Astrocyte of the cerebellum (primary cell): Measurements from ENCODE around the gene GAA.

ENCODE experiments used
- DNase-seq: peaks from one replicate; pipeline ENCODE4 v3.0.0-alpha.2; 2011; ENCODE audit warnings: low read depth
- H3K4me3 ChIP-seq: 2 replicates; pipeline ENCODE4 v1.5.1; 2011; ENCODE audit warnings: mild to moderate bottlenecking, low read depth, low read length, moderate library complexity
- in situ Hi-C: cut with HindIII; loops from 2 replicates; pipeline ENCODE4 v1.10.0; 2017; ENCODE audit warnings: low sequenced_read_pairs
- TF ChIP-seq, protein P1 (sequence below): IDR thresholded peaks from 2 replicates; pipeline ENCODE4 v1.5.1; 2012; ENCODE audit warnings: low read length, low read depth, moderate library complexity, mild to moderate bottlenecking; ENCODE audit errors: missing control alignments

GAA gene

DNA sequence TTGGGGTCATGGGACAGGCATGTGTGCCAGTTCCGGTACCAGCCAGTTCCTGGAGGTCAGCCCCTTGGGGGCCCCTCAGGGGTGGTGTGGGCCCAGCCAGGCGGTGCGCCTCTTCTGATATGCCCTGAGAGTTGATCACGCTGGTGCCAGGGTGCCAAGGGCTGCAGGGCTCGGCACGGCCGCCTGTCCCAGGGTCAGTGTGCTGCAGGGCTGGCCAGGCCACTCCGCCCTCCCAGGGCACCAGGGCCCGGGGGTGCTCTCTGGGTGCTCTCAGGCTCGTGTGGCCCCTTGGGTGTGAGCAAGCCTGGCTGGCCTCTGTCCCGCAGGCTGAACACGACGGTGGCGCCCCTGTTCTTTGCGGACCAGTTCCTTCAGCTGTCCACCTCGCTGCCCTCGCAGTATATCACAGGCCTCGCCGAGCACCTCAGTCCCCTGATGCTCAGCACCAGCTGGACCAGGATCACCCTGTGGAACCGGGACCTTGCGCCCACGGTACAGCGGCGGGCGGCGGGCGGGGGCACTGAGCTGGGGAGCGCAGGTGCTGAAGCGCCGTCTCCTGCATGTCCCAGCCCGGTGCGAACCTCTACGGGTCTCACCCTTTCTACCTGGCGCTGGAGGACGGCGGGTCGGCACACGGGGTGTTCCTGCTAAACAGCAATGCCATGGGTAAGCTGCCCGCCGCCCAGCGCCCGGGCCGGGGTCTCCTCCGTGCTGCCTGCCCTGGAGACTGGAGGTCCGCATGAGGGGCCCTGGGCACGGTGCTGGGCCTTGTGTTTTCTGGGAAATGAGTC lies 6.0 kb downstream of the GAA start:
- TF ChIP-seq, protein P1, sequence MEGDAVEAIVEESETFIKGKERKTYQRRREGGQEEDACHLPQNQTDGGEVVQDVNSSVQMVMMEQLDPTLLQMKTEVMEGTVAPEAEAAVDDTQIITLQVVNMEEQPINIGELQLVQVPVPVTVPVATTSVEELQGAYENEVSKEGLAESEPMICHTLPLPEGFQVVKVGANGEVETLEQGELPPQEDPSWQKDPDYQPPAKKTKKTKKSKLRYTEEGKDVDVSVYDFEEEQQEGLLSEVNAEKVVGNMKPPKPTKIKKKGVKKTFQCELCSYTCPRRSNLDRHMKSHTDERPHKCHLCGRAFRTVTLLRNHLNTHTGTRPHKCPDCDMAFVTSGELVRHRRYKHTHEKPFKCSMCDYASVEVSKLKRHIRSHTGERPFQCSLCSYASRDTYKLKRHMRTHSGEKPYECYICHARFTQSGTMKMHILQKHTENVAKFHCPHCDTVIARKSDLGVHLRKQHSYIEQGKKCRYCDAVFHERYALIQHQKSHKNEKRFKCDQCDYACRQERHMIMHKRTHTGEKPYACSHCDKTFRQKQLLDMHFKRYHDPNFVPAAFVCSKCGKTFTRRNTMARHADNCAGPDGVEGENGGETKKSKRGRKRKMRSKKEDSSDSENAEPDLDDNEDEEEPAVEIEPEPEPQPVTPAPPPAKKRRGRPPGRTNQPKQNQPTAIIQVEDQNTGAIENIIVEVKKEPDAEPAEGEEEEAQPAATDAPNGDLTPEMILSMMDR = no peak
- H3K4me3 ChIP-seq = no peak overlapping the region

DNA sequence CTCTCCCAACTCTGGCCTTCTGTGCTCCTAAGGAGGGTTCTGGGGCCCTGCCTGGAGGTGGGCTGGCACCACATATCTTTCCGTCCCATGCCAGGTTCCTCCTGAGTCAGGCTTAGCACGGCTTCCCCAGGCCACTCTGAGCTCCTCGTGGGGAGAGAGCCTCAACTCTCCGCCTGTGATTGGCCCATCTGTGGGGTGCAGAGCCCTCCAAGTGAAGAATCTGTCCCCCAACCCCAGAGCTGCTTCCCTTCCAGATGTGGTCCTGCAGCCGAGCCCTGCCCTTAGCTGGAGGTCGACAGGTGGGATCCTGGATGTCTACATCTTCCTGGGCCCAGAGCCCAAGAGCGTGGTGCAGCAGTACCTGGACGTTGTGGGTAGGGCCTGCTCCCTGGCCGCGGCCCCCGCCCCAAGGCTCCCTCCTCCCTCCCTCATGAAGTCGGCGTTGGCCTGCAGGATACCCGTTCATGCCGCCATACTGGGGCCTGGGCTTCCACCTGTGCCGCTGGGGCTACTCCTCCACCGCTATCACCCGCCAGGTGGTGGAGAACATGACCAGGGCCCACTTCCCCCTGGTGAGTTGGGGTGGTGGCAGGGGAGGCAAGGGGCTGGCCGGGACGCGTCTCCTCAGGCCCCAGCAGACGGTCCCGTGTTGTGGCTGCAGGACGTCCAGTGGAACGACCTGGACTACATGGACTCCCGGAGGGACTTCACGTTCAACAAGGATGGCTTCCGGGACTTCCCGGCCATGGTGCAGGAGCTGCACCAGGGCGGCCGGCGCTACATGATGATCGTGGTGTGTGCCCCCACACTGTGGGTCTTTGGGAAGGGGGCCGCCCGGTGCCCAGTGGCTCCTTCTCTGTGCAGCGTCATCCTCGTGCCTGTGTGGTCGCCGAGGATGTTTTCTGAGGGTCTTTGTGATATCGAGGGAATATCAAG lies 6.9 kb downstream of the GAA start:
- DNase-seq = no peak
- H3K4me3 ChIP-seq = no peak overlapping the region
- in situ Hi-C loops = no loop called here
- TF ChIP-seq, protein P1 = no peak

More for the DNA sequence above, 6.0 kb downstream of the GAA start:
- in situ Hi-C loops = no loop called here
- no peak for DNase-seq

DNA sequence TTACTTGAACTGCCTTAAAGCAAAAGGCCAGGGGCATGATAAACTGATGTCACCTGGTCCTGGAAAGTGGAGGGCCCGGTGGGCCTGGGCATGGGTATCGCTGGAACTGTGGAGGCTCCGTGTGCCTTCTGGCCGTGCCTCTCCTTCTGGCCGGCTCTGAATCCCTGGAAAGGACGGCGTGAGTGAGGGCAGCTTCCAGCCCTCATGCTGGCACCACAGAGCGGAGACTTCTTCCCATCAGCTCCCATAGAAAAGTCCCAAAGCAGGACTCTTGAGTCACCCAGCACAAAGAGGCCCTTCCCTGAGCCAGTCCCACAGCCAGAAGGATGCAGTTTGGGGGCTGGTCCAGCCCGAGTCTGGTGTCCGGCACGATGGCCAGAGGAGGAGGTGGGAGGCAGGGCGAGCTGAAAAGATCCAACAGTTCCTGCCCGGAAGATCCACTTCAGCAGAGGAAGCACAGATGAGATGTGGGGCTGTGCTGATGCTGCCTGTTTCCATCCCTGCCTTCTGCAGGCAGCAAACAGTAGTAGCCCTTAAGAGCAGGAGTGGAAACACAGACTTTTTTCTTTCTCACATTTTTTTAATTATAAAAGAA lies 7.8 kb downstream of the GAA start:
- H3K4me3 ChIP-seq = no peak overlapping the region
- DNase-seq = no peak
- TF ChIP-seq, protein P1 = no peak
- in situ Hi-C loops = no loop called here

DNA sequence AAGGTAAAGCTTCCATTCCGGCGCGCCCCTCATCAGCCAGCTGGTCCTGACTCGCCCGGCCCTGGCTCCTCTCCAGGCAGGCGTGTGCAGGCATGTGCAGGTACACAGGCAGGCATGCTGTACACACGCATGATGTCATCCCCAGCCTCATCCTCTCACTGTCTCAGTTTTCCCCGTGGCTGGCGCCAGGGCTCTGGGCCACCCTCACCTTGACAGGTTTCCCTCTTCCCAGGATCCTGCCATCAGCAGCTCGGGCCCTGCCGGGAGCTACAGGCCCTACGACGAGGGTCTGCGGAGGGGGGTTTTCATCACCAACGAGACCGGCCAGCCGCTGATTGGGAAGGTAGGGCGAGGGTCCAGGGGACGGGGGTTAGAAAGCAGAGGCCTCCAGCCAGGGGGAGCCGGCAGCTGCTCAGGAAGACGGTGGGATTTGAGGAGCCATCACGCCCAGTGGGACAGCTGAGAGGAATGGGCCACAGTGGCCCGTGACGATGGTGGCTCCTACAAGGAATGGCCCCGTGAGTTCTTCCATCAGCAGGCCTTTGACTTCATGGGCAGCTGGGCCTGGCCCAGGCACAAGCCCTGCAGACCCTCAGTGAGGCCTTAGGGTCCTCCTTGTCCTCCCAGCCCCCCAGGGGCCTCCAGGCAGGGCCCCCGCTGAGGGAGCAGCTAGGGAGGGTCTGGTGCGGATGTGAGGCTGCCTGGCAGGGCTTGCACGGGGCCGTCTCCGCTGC lies 8.5 kb downstream of the GAA start:
- in situ Hi-C loops = no loop called here
- DNase-seq = no peak
- no peak overlapping the region for H3K4me3 ChIP-seq
- TF ChIP-seq, protein P1 = no peak

DNA sequence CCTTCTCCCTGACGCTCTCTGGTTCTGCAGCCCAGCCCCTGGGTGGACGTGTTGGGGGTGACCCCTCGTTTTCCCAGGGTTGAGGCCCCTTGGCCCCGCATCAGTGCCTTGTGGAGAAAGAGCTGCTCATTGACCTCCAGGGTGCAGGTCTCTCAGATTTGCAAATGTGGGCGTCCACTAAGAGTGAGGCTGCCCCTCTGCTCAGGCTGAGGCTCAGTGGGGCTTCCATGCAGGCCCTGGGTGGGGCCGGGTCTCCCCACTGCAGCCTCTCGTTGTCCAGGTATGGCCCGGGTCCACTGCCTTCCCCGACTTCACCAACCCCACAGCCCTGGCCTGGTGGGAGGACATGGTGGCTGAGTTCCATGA lies 9.0 kb downstream of the GAA start:
- no peak for DNase-seq

More for the DNA sequence above, 9.0 kb downstream of the GAA start:
- in situ Hi-C loops = no loop called here
- TF ChIP-seq, protein P1 = no peak
- no peak overlapping the region for H3K4me3 ChIP-seq
